Caco-2 (cell line): Measurements from ENCODE around the gene EPX. TPM values are rescaled to one million over a fixed set of nuclear protein-coding genes. Genes with fewer than 3 reads are reported as not detected.
A peak's percentile ranks its signal among the peaks of the same experiment; 100 is the strongest.

Source experiments
- BruUV-seq: library from RNA; stranded (reverse); fragments of 400-500 nt; replicated peaks from 2 replicates; lab custom pipeline; 2021; lab: Mats Ljungman, UMichigan
- CTCF ChIA-PET: fragments of 300-600 bp; sonication (Branson Sonifier 250); formaldehyde crosslinking; loops from one replicate; lab custom pipeline; 2022; ENCODE audit warnings: antibody characterized with exemption; lab: Charles Lee
- POLR2A ChIA-PET: fragments of 300-600 bp; sonication (Branson Sonifier 250); formaldehyde crosslinking; loops from one replicate; lab custom pipeline; 2022; ENCODE audit warnings: antibody characterized with exemption; lab: Charles Lee
- DNase-seq, 2 experiments: peaks; one replicate each; pipeline versions ENCODE4 v3.0.0 to v3.0.0-alpha.2; 2020 to 2022
- H3K27me3 ChIP-seq: replicated peaks from 2 replicates; pipeline ENCODE4 v1.6.0; 2011; ENCODE audit warnings: low read length; ENCODE audit not compliant: control insufficient read depth, insufficient read depth
- H3K36me3 ChIP-seq: 2 replicates; pipeline ENCODE4 v1.5.1; 2011; ENCODE audit warnings: low read length; ENCODE audit not compliant: control insufficient read depth, insufficient read depth
- H3K4me1 ChIP-seq: fragments of 250-450 bp; sonication (Bioruptor Pico); 2 replicates; pipeline ENCODE4 v1.5.1; 2020; ENCODE audit warnings: mild to moderate bottlenecking
- H3K4me3 ChIP-seq: 2 replicates; pipeline ENCODE4 v1.5.1; 2011; ENCODE audit warnings: low read depth, mild to moderate bottlenecking, control low read depth, low read length
- H3K9me3 ChIP-seq: fragments of 250-450 bp; sonication (Bioruptor Pico); 2 replicates; pipeline ENCODE4 v1.5.1; 2020; ENCODE audit warnings: mild to moderate bottlenecking, moderate library complexity
- H3K27ac Mint-ChIP-seq: one replicate; pipeline ENCODE4 v1.8.0; 2022; ENCODE audit warnings: mixed read lengths; ENCODE audit not compliant: unreplicated experiment
- H3K27me3 Mint-ChIP-seq: one replicate; pipeline ENCODE4 v1.8.0; 2022; ENCODE audit warnings: mixed read lengths; ENCODE audit not compliant: insufficient read depth, unreplicated experiment
- H3K36me3 Mint-ChIP-seq: one replicate; pipeline ENCODE4 v1.8.0; 2022; ENCODE audit warnings: mild to moderate bottlenecking, mixed read lengths; ENCODE audit not compliant: insufficient read depth, unreplicated experiment
- H3K4me1 Mint-ChIP-seq: one replicate; pipeline ENCODE4 v1.8.0; 2022; ENCODE audit warnings: low read depth, mixed read lengths; ENCODE audit not compliant: unreplicated experiment
- H3K4me3 Mint-ChIP-seq: one replicate; pipeline ENCODE4 v1.8.0; 2022; ENCODE audit warnings: mild to moderate bottlenecking, moderate library complexity, mixed read lengths; ENCODE audit not compliant: unreplicated experiment
- H3K9me3 Mint-ChIP-seq: one replicate; pipeline ENCODE4 v1.8.0; 2022; ENCODE audit warnings: mixed read lengths; ENCODE audit not compliant: unreplicated experiment
- intact Hi-C: fragments of 100-400 bp; cut with micrococcal nuclease; formaldehyde crosslinking; loops from one replicate; pipeline ENCODE4 v1.10.0; 2022; ENCODE audit not compliant: unreplicated experiment
- total RNA-seq: library from RNA; stranded (reverse); gene quantifications from 2 replicates; pipeline ENCODE4 v1.2.3, GENCODE V29; 2022
- TF ChIP-seq, protein P1 (sequence below), 2 experiments: fragments of 200-600 bp in 1 of 2; IDR thresholded peaks; 1 replicate in 1 of 2; 2 replicates in 1 of 2; pipeline versions ENCODE4 v1.5.1 to v1.8.0; 2011 to 2022; ENCODE audit warnings: antibody characterized with exemption in 1 of 2, control low read depth in 1 of 2, inconsistent platforms in 1 of 2, low read depth in 1 of 2, low read length in 1 of 2, mild to moderate bottlenecking in 1 of 2, moderate library complexity in 1 of 2; ENCODE audit not compliant: insufficient read depth in 1 of 2, severe bottlenecking in 1 of 2, unreplicated experiment in 1 of 2

EPX gene
- total RNA-seq, 1 experiment from 2014 or later, result not detected

DNA sequence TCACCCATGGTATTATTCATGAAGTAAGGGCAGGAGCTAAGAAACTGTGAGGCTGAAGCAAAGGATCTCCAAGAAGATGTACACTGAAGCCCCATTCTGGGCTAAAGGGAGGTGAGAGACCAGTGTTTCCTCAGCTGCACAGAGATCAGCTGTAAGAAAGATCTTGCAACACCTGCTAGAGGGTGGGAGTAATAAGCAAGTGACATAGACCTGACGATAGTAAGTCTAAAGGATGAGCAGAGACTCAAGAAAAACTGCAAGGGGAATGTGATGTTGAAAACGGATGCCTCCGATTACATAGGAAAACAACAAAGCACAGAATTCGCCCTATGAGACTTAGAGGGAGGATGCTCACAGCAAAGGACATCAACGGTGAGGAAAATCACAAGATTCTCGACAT, 25.8 kb upstream of the EPX start, which contains the start of gene OR4D2:
TSS of gene OR4D2 (plus strand) at position 301 of the 400 bp plus-strand sequence. CDS start 2,674 bp downstream, outside the sequence.
- no peaks in the 10 kb centered on the region for H3K36me3 Mint-ChIP-seq
- ChIA-PET POLR2A (no interaction called here), CTCF (no interaction called here)
- BruUV-seq, result no TSS peak
- peaks cover 45% of the 10 kb centered on the region for H3K27me3 Mint-ChIP-seq
- Histone ChIP-seq H3K36me3 (no peaks in the 10 kb centered on the region), H3K9me3 (no peaks in the 10 kb centered on the region), H3K4me3 (no peak within 1 kb of the TSS), H3K27me3 (no peaks in the 10 kb centered on the region; the same call in 1 of the 2 replicates), H3K4me1 (no peaks in the 10 kb centered on the region)
- TF ChIP-seq, protein P1, sequence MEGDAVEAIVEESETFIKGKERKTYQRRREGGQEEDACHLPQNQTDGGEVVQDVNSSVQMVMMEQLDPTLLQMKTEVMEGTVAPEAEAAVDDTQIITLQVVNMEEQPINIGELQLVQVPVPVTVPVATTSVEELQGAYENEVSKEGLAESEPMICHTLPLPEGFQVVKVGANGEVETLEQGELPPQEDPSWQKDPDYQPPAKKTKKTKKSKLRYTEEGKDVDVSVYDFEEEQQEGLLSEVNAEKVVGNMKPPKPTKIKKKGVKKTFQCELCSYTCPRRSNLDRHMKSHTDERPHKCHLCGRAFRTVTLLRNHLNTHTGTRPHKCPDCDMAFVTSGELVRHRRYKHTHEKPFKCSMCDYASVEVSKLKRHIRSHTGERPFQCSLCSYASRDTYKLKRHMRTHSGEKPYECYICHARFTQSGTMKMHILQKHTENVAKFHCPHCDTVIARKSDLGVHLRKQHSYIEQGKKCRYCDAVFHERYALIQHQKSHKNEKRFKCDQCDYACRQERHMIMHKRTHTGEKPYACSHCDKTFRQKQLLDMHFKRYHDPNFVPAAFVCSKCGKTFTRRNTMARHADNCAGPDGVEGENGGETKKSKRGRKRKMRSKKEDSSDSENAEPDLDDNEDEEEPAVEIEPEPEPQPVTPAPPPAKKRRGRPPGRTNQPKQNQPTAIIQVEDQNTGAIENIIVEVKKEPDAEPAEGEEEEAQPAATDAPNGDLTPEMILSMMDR (IDR thresholded peaks at IDR 0.05; ENCODE audit: insufficient read depth in 1 of 2, low read depth in 1 of 2, low read length in 1 of 2, severe bottlenecking in 1 of 2, unreplicated experiment in 1 of 2), result no peak
- H3K4me1 Mint-ChIP-seq, result no peaks in the 10 kb centered on the region
- no peaks in the 10 kb centered on the region for H3K9me3 Mint-ChIP-seq
- no peak for DNase-seq
- intact Hi-C loops, result no loop called here
- H3K27ac Mint-ChIP-seq, result no peak within 1 kb of the TSS
- H3K4me3 Mint-ChIP-seq, result no peak within 1 kb of the TSS

DNA sequence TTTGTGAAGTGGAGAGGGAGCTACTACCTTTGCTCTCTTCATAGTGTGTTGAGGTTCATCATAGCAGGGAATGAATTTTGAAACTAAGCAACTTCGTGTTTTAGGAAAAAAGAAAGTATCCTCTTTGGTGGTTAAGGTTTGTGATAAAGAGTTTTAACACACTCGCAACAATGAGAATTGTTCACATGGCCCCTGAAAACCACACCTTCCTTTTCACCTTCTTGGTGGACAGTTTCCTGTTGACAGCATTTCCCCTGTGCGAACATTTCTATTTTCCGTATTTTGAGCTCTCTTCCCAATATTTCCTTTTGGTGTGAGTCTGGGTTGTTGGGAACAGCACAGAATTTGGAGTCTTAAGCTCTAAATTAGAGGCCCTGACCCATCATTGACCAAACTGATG, 21.9 kb upstream of the EPX start:
- no peak overlapping the region for H3K4me3 ChIP-seq
- no peaks in the 10 kb centered on the region; the same call in 1 of the 2 replicates for H3K27me3 ChIP-seq

DNA sequence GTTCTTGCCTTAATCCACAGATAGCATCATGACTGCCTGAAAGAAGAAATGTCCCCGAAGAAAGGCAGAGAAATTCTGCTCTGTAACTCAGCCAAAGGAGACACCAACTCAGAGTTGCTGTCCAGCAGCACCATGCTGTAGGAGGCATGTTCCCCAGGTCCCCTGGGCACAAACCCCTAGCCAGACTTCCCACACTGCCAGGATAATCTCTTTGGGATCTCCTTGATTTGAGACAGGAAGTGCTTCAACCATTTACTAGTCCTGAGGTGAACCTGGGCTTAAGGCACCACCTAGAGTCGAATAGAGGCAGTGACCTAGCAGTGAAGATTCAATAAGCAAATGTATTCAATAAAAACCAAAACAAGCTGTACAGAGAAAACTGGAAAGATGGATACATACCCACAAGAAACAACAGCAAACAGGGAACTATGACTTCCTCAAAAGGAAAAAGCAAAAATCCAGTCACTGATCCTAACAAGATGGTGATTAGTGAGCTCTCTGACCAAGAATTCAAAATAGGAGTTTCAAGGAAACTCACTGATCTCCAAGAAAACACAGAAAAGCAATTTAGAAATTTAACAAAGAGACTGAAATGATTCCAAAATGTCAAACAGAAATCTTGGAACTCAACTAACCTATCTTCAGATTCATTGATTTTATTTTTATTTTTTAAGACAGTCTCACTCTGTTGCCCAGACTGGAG, 20.0 kb upstream of the EPX start:
- H3K36me3 ChIP-seq, result no peaks in the 10 kb centered on the region
- no peaks in the 10 kb centered on the region for H3K9me3 ChIP-seq
- no peaks in the 10 kb centered on the region; the same call in 1 of the 2 replicates for H3K27me3 ChIP-seq
- no peak overlapping the region for H3K27ac Mint-ChIP-seq
- H3K4me1 Mint-ChIP-seq, result no peaks in the 10 kb centered on the region
- H3K4me1 ChIP-seq, result no peaks in the 10 kb centered on the region
- TF ChIP-seq, protein P1 (IDR thresholded peaks at IDR 0.05; ENCODE audit: insufficient read depth in 1 of 2, low read depth in 1 of 2, low read length in 1 of 2, severe bottlenecking in 1 of 2, unreplicated experiment in 1 of 2), result peak; percentile 62 to 63
- H3K36me3 Mint-ChIP-seq, result no peaks in the 10 kb centered on the region
- no peaks in the 10 kb centered on the region for H3K9me3 Mint-ChIP-seq
- no peak overlapping the region for H3K4me3 ChIP-seq
- peak in 1 of 2 experiments; percentile 58 for DNase-seq
- ChIA-PET POLR2A (no interaction called here), CTCF (interaction anchor here (0.8 to 1.5 kb wide), 2 partner anchors 8 to 51 kb away, joined by 3 to 7 read pairs; no protein-coding TSS in a partner anchor)
- H3K4me3 Mint-ChIP-seq, result no peak overlapping the region
- BruUV-seq, result no TSS peak
- H3K27me3 Mint-ChIP-seq, result peaks cover 33% of the 10 kb centered on the region
- intact Hi-C loops, result loop anchor here (1.0 kb wide), 1 partner anchor 50 kb away; no protein-coding TSS in a partner anchor

More for the DNA sequence above, 21.9 kb upstream of the EPX start:
- Mint-ChIP-seq H3K27ac (no peak overlapping the region), H3K9me3 (no peaks in the 10 kb centered on the region), H3K27me3 (peaks cover 39% of the 10 kb centered on the region), H3K4me1 (no peaks in the 10 kb centered on the region), H3K36me3 (no peaks in the 10 kb centered on the region), H3K4me3 (no peak overlapping the region)
- DNase-seq, result no peak
- Histone ChIP-seq H3K9me3 (no peaks in the 10 kb centered on the region), H3K4me1 (no peaks in the 10 kb centered on the region), H3K36me3 (no peaks in the 10 kb centered on the region)
- TF ChIP-seq, protein P1 (IDR thresholded peaks at IDR 0.05; ENCODE audit: insufficient read depth in 1 of 2, low read depth in 1 of 2, low read length in 1 of 2, severe bottlenecking in 1 of 2, unreplicated experiment in 1 of 2), result no peak
- intact Hi-C loops, result no loop called here
- ChIA-PET CTCF (interaction anchor here (0.8 kb wide), 1 partner anchor 49 kb away, joined by 3 read pairs; no protein-coding TSS in a partner anchor), POLR2A (no interaction called here)
- BruUV-seq, result no TSS peak
